ENCODE results near the gene ATP8B4.

- TF ChIP-seq, protein P1, sequence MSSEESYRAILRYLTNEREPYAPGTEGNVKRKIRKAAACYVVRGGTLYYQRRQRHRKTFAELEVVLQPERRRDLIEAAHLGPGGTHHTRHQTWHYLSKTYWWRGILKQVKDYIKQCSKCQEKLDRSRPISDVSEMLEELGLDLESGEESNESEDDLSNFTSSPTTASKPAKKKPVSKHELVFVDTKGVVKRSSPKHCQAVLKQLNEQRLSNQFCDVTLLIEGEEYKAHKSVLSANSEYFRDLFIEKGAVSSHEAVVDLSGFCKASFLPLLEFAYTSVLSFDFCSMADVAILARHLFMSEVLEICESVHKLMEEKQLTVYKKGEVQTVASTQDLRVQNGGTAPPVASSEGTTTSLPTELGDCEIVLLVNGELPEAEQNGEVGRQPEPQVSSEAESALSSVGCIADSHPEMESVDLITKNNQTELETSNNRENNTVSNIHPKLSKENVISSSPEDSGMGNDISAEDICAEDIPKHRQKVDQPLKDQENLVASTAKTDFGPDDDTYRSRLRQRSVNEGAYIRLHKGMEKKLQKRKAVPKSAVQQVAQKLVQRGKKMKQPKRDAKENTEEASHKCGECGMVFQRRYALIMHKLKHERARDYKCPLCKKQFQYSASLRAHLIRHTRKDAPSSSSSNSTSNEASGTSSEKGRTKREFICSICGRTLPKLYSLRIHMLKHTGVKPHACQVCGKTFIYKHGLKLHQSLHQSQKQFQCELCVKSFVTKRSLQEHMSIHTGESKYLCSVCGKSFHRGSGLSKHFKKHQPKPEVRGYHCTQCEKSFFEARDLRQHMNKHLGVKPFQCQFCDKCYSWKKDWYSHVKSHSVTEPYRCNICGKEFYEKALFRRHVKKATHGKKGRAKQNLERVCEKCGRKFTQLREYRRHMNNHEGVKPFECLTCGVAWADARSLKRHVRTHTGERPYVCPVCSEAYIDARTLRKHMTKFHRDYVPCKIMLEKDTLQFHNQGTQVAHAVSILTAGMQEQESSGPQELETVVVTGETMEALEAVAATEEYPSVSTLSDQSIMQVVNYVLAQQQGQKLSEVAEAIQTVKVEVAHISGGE (CRISPR knock-in tag; IDR thresholded peaks at IDR 0.05) = no peak
- TF ChIP-seq SMC3 (IDR thresholded peaks at IDR 0.05; ENCODE audit: borderline replicate concordance, low read length) (no peak), CTCF (IDR thresholded peaks at IDR 0.05 in 2 of 3, conservative IDR thresholded peaks at IDR 0.05 in 1 of 3; ENCODE audit: control insufficient read depth in 2 of 3, extremely low read depth in 1 of 3, insufficient read depth in 1 of 3, low read depth in 3 of 3, low read length in 3 of 3) (no peak), CREB1 (IDR thresholded peaks at IDR 0.05; ENCODE audit: low read depth) (no peak), ZNF274 (IDR thresholded peaks at IDR 0.05; ENCODE audit: insufficient read depth, insufficient read length) (no peak)
Observed at GRCh38 chr15:50134524-50135024, 15.5 kb upstream of the ATP8B4 start.

Measured in GM12878 (cell line).